SU-DHL-6 (cell line): Measurements from ENCODE around the gene SNRPD3.

Experiments
- EZH2phosphoT487 ChIP-seq: fragments of 200-600 bp; sonication (generic), shearing (Covaris generic); conservative IDR thresholded peaks from 2 replicates; pipeline ENCODE4 v1.6.1; 2018; ENCODE audit warnings: mild to moderate bottlenecking, antibody characterized with exemption, low read length, moderate library complexity, mixed read lengths
- TF ChIP-seq, protein P1 (sequence below): fragments of 200-600 bp; sonication (generic); IDR thresholded peaks from one replicate; pipeline ENCODE4 v1.5.1; 2017; ENCODE audit warnings: antibody characterized with exemption, mild to moderate bottlenecking, low read length, moderate library complexity; ENCODE audit not compliant: insufficient read depth, poor library complexity, severe bottlenecking

DNA sequence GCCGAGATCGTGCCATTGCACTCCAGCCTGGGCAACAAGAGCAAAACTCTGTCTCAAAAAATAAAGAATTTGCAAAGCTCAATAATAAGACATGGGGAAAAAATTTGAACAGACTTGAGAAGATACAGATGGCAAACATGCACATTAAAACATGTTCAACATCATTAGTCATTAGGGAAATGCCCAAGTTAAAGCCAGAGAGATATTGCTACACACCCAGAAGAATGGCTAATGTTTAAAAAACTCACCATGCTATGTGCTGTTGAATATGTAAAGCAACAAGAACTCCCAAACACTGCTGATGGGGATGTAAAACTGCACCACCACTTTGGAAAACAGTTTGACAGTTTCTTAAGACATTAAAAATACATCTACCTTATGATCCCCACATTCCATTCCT, 24.5 kb downstream of the SNRPD3 start:
- TF ChIP-seq EZH2phosphoT487: no peak
- TF ChIP-seq, protein P1, sequence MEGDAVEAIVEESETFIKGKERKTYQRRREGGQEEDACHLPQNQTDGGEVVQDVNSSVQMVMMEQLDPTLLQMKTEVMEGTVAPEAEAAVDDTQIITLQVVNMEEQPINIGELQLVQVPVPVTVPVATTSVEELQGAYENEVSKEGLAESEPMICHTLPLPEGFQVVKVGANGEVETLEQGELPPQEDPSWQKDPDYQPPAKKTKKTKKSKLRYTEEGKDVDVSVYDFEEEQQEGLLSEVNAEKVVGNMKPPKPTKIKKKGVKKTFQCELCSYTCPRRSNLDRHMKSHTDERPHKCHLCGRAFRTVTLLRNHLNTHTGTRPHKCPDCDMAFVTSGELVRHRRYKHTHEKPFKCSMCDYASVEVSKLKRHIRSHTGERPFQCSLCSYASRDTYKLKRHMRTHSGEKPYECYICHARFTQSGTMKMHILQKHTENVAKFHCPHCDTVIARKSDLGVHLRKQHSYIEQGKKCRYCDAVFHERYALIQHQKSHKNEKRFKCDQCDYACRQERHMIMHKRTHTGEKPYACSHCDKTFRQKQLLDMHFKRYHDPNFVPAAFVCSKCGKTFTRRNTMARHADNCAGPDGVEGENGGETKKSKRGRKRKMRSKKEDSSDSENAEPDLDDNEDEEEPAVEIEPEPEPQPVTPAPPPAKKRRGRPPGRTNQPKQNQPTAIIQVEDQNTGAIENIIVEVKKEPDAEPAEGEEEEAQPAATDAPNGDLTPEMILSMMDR: no peak
